GM12874 (cell line): ENCODE data around the gene A2M.

Experiments
- TF ChIP-seq, protein P1 (sequence below): IDR thresholded peaks from 2 replicates; pipeline ENCODE4 v1.5.1; 2011; ENCODE audit warnings: low read depth, mild to moderate bottlenecking, control low read depth, low read length, moderate library complexity; ENCODE audit not compliant: insufficient read depth

The A2M gene

GRCh38 chr12:9127936-9128663, 12.4 kb upstream of the A2M start:
- TF ChIP-seq, protein P1, sequence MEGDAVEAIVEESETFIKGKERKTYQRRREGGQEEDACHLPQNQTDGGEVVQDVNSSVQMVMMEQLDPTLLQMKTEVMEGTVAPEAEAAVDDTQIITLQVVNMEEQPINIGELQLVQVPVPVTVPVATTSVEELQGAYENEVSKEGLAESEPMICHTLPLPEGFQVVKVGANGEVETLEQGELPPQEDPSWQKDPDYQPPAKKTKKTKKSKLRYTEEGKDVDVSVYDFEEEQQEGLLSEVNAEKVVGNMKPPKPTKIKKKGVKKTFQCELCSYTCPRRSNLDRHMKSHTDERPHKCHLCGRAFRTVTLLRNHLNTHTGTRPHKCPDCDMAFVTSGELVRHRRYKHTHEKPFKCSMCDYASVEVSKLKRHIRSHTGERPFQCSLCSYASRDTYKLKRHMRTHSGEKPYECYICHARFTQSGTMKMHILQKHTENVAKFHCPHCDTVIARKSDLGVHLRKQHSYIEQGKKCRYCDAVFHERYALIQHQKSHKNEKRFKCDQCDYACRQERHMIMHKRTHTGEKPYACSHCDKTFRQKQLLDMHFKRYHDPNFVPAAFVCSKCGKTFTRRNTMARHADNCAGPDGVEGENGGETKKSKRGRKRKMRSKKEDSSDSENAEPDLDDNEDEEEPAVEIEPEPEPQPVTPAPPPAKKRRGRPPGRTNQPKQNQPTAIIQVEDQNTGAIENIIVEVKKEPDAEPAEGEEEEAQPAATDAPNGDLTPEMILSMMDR = no peak

GRCh38 chr12:9127484-9127883, 11.8 kb upstream of the A2M start:
- TF ChIP-seq, protein P1 = no peak

DNA sequence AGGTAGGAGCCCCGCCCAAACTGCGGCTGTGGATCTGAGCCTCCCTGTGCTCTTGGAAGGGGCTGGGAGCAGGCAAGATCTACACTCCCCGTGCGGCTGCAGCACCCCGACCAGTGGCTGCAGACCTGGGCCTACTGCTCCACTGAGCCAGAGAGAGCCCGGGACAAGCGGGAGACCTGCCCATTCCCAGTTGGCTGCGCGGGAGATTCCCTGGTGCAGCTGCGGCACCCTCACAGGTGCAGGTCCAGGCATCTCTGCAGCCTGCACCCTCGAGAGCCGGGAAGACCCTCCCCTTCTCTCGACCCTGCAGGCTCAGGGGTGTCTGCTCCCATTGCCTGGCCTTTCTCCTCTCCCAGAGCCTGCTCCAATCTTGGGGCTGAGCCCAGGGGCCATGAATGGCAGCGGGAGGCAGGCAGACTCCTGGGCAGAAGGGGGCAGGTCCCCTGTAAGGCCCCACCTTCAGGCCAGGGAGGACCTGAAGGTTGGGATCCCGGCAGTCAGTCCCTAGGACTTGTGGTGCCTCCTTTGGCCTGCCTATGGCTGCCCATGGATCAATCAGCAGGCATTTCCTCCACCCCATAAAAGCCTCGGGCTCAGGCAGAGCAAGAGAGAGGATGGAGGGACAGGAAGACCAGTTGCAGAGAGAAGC, 8.8 kb upstream of the A2M start:
- TF ChIP-seq, protein P1 = no peak

DNA sequence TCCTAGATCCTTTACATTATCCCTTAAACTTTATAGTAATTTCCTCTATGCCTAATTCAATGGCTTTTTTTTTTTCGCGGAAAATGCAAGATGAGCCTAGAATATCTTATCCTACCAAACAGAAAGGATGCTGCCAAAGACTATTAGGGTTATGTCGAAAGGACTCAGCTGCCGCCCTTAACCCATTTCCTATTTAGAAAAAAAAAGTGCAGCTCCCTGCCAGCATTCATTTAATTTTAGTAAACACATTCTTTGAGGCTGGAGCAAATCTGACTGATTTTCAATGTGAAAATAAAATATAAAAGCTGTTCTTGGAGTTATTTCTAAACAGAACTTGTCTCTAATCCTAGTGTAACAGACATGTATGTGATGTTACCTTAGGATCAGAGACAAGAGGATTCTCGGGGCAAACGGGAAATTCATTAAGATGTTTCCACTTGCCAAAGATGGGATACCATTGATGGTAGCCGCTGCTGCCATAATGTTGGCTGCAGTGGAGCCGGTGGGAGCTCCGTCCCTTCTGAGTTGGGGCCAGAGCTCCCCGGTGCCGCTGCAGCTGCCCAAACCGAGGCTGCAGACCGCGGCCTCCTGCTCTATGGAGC, 8.2 kb upstream of the A2M start:
- TF ChIP-seq, protein P1 = no peak

DNA sequence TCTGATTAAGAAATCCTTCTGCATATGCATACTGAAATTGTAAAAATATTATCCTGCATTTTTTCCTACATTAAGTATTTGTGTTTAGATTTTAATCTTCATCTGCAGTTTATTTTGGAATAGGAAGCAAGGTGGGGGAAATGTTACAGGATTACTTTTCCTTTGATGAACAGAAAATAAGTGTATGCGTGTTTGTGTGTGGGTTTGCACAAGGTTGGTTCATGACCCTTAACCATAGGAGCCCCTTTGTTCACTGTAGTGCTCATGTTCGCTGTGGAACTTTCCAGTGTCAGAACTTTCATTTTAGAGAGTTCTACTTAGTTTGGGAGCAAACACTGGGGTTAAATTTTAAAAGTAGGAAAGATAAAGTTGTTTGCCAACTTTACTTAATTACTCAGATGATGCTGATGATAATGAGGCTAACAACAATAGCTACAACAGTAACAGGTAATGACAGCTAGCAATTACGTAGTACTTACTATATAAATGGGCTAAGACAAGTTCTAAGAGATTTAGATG, 6.4 kb upstream of the A2M start:
- TF ChIP-seq, protein P1 = no peak

DNA sequence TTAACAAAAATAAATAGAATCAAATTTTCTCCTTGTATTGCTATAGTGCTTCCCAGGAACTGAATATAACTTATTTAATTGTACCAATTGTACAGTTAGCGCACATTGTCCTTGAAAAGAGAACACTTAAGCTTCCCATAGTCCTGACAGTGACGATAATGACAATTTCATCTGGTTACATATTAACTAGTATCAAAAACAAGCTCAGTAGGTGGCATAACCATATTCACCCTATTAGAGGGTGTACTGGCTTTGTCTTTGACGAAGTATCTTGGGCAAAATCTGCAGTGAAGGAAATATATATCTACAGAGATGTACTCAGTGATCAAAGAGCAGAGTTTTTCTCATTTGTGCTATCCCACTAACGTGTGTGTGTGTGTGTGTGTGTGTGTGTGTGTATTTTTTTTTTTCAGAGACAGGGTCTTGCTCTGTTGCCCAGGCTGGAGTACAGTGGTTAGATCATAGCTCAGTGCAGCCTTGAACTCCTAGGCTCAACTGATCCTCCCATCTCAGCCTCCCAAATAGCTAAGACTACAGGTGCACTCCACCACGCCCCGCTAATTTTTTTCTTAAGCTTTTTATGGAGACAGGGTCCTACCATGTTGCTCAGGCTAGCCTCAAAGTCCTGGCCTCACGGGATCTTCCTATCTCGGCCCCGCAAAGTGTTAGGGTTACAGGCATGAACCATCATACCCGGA, 4.9 kb upstream of the A2M start:
- TF ChIP-seq, protein P1 = no peak

- TF ChIP-seq, protein P1 = no peak
Measured at GRCh38 chr12:9118158-9118557, 2.4 kb upstream of the A2M start.
